Measurements from ENCODE around the gene FRS2. TPM values are rescaled to one million over a fixed set of nuclear protein-coding genes. Genes with fewer than 3 reads are reported as not detected.

FRS2 gene
- total RNA-seq, 6 donors from 2014 or later, result 14.3 to 54.1 (median 24.7) TPM

- no peak for ATAC-seq (ENCODE audit: low FRiP score in 2 of 2)
- no peaks in the 10 kb centered on the region for H3K36me3 ChIP-seq
These were observed 45.3 kb downstream of the FRS2 start for GRCh38 chr12:69515394-69515930.

GRCh38 chr12:69516950-69517349 lies 46.8 kb downstream of the FRS2 start:
- TF ChIP-seq POLR2AphosphoS5 (IDR thresholded peaks at IDR 0.05) (no peak), CTCF (IDR thresholded peaks at IDR 0.05) (no peak), POLR2A (IDR thresholded peaks at IDR 0.05) (no peak), EP300 (IDR thresholded peaks at IDR 0.05) (no peak)
- no peaks in the 10 kb centered on the region for H3K27me3 ChIP-seq
- H3K9me3 ChIP-seq, result no peaks in the 10 kb centered on the region
- no peaks in the 10 kb centered on the region for H3K36me3 ChIP-seq
- ATAC-seq (ENCODE audit: low FRiP score in 2 of 2) (no peak), DNase-seq (no peak)
- H3K4me3 ChIP-seq, result no peak overlapping the region
- 78 to 84% methylated on average over 2 of the region's 2 CpGs for WGBS, 2 donors
- H3K4me1 ChIP-seq, result peaks cover 7 to 35% (median 13%) of the 10 kb centered on the region in 4 donors
- no peak overlapping the region for H3K27ac ChIP-seq

More at GRCh38 chr12:69515394-69515930, 45.3 kb downstream of the FRS2 start:
- H3K4me1 ChIP-seq, result peaks cover 11 to 40% (median 16%) of the 10 kb centered on the region in 4 donors
- no peaks in the 10 kb centered on the region for H3K27me3 ChIP-seq
- no peak for TF ChIP-seq POLR2AphosphoS5 (IDR thresholded peaks at IDR 0.05)
- no peak for TF ChIP-seq POLR2A (IDR thresholded peaks at IDR 0.05)
- TF ChIP-seq EP300 (IDR thresholded peaks at IDR 0.05), result no peak
- no peak for TF ChIP-seq CTCF (IDR thresholded peaks at IDR 0.05)
- no peak for DNase-seq
- H3K9me3 ChIP-seq, result no peaks in the 10 kb centered on the region
- H3K27ac ChIP-seq, result no peak overlapping the region
- H3K4me3 ChIP-seq, result no peak overlapping the region
- WGBS, 2 donors, result 43 to 44% methylated on average over 5 of the region's 5 CpGs

- 88 to 90% methylated on average over 2 of the region's 2 CpGs for WGBS, 2 donors
- ATAC-seq (ENCODE audit: low FRiP score in 2 of 2) (no peak), DNase-seq (no peak)
- Histone ChIP-seq H3K36me3 (no peaks in the 10 kb centered on the region), H3K9me3 (no peaks in the 10 kb centered on the region), H3K27ac (no peak overlapping the region), H3K4me3 (no peak overlapping the region), H3K4me1 (peaks cover 7 to 35% (median 13%) of the 10 kb centered on the region in 4 donors), H3K27me3 (no peaks in the 10 kb centered on the region)
- no peak for TF ChIP-seq CTCF (IDR thresholded peaks at IDR 0.05)
- TF ChIP-seq POLR2AphosphoS5 (IDR thresholded peaks at IDR 0.05), result no peak
- TF ChIP-seq EP300 (IDR thresholded peaks at IDR 0.05), result no peak
- TF ChIP-seq POLR2A (IDR thresholded peaks at IDR 0.05), result no peak
These were observed 47.2 kb downstream of the FRS2 start for GRCh38 chr12:69517406-69517805.

- no peak overlapping the region for H3K4me3 ChIP-seq
- TF ChIP-seq CTCF (IDR thresholded peaks at IDR 0.05) (no peak), POLR2AphosphoS5 (IDR thresholded peaks at IDR 0.05) (no peak), POLR2A (IDR thresholded peaks at IDR 0.05) (no peak), EP300 (IDR thresholded peaks at IDR 0.05) (no peak)
- H3K36me3 ChIP-seq, result no peaks in the 10 kb centered on the region
- ATAC-seq (ENCODE audit: low FRiP score in 2 of 2) (no peak), DNase-seq (no peak)
- no peaks in the 10 kb centered on the region for H3K9me3 ChIP-seq
- 84 to 91% methylated on average over 7 of the region's 7 CpGs for WGBS, 2 donors
- H3K27ac ChIP-seq, result no peak overlapping the region
- no peaks in the 10 kb centered on the region for H3K27me3 ChIP-seq
- H3K4me1 ChIP-seq, result peaks cover 7 to 27% (median 13%) of the 10 kb centered on the region in 4 donors
These were observed 49.7 kb downstream of the FRS2 start for GRCh38 chr12:69519871-69520270.
